NCI-H2107 treated with DMSO at 0.1 percent for 48 hours (cell line): ENCODE results near the gene CCDC92.

Source experiments
- DNase-seq: peaks from one replicate; lab custom pipeline; 2025; ENCODE audit not compliant: unreplicated experiment; lab: John Stamatoyannopoulos, UW

The CCDC92 gene

DNA sequence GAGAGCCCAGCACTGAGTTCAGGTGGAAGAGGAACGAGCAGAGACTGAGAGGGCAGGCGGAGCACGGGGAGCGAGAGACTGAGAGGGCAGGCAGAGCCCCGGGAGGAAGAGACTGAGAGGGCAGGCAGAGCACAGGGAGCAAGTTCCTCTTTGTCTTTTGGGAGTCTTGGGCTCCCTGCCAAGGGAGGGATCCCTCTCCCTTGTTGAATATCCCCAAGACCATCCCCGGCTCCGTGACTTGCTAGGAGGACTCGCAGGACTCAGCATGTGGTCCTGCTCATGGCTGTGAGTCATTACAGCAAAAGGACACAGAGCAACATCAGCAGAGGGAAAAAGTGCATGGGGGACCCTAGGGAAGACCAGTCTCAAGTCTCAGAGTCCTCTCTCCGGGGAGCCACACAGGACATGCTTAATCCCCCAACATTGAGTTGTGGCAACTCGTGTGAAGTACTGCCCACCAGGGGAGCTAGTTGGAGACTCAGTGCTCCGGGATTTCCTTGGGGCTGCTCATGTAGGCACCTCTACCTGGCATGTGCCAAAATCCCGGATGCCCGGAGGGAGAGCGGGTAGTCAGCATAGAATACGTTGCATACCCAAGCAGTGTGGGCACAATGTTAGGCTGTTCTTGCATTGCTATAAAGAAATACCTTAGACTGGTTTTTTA is 81.0 kb downstream of the CCDC92 start:
- no peak for DNase-seq

DNA sequence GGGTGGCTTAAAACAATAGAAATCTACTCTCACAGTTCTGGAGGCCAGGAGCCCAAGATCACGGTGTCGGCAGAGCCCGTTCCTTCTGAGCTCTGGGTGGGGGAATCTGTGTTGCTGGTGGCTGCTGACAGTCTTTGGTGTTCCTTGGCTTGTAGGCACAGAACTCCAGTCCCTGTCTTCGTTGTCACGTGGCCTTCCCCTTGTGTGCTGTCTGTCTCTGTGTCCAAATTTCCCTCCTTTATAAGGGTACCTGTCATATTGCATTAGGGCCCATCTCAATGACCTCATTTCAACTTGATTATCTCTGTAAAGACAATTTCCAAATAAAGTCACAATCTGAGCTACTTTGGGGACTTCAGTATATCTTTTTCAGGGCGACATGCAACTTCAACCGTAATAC is 81.6 kb downstream of the CCDC92 start:
- no peak for DNase-seq

DNA sequence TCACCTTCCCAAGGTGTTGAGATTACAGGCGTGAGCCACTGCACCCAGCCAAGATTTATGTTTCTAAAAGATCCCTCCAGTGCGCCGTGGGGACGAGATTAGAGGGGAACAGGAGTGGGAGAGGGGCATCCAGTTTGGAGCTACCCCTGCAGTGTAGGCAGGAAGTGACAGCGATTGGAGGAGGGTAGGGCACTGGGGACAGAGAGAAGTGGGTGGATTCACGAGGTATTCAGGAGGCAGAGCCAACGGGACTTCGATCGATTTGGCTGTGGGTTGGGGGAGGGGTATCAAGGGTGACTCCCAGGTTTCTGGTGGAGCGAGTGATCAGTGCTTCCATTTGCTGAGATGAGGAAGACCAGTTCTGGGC is 82.1 kb downstream of the CCDC92 start:
- DNase-seq, result no peak

DNA sequence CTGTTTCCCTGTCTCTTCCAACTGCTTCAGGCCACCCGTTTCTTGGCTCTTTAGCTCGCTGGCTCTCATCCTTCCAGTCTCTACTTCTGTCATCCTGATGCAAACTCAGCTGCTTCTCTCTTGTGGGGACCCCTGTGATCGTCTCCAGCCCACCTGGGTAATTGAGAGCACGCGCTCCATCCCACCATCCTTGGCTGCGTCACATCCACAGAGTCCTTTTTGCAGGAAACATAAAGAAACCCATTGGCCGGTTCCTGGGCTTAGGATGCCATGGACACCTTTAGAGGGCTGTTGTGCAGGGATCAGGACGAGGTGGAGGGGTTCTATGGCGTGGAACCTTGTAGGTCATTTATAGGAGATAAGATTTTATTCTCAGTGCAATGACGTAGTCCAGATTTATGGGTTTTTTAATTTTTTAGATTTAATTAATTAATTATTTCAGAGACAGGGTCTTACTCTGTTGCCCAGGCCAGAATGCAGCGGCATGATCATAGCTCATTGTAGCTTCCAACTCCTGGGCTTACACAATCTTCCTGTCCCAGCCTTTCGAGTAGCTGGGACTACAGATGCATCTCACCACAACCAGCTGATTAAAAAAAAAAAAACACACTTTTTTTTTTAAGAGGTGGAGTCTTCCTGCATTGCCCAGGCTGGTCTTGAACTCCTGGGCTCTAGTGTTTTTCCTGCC is 82.6 kb downstream of the CCDC92 start:
- DNase-seq, result no peak

DNA sequence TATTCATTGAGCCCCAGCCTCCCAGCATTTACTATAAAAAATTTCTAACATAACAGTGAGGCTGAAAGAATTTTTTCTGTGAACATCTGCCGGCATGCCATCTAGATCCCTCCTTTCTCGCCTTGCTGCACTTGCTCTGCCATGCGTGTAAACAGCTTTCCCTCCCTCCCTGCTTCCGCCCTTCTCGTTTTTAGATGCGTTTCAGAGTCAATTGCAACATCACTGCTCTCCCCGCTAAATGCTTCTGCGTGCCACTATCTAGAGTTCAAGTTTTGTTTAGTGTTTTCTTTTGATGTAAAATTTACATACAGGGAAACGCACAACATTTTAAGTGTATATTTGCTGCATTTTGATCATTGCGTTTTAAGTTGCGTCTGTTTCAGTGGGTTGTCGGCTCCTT is 83.6 kb downstream of the CCDC92 start:
- DNase-seq, result no peak

DNA sequence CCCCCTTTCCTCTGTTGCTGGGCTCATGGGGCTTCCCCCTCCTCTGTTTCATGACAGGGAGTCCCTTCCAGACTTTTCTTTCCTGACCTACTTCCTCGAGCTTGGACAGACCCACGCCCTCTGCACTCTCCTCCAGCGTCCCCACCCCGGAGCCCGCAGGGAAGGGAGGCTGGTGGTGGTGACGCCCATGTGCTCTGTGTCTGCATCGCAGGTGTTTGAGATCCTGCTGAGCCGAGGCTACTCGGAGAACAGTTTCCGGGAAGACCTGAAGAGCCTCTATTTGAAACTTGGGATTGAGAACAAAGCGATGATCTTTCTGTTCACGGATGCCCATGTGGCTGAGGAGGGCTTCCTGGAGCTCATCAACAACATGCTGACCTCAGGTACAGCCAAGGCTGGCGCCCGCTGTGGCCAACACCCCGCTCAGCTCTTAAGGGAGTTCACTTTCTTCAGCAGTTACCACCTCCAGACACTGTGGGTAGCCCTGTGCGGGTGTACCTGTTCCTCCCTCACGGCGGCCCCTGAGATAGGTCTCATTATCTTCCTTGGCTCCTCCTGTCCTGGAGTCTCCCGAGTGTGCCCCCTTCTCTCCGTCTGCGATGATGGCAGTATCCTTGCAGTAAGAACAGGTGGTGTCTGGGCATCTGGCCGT is 85.6 kb downstream of the CCDC92 start:
- DNase-seq, result no peak

DNA sequence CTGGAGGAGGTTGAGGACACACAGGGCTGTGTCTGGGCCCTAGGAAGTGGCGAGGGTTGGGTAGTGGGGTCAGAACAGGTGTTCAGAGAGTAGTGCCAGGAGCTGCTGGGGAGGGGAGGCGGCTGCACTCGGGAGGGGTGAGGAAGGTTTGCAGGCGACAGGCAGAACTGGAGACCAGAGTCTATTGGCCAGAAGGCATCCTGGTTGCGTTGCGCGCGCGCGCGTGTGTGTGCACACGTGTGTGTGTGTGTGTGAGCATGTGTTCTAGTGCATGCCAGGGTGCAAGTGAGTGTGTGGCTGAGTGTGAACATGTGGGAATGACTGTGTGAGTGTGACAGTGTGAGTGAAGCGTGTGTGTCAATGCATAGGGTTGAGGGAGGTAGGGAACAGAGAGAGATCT is 86.4 kb downstream of the CCDC92 start:
- no peak for DNase-seq
